ENCODE measurements around the gene TUG1. TPM values are rescaled to one million over a fixed set of nuclear protein-coding genes. Genes with fewer than 3 reads are reported as not detected.

Gene TUG1
- total RNA-seq, 1 experiment from 2014 or later, result 69.8 TPM

DNA sequence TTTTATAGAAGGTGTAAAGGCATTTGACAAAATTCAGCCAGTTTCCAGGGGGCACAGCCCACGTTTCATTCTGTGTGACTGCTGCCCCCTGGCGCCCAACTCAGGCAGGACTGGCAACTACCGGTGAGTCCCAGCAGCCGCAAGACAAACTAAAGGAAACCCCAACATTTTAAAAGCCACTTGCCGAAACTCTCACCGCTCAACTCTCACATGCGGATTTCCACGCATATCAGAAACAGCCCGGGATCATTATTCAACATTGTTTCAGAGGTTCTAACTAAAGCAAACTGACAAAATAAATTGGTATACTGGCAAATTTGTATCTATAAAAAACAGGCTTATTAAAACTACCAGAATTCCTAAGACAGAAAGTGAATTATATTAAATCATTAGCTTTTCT is 48.7 kb upstream of the TUG1 start:
- no peak overlapping the region for H3K4me3 ChIP-seq (ENCODE audit: low read depth in 2 of 2, low read length in 2 of 2)
- no peaks in the 10 kb centered on the region for H3K27me3 ChIP-seq (ENCODE audit: control insufficient read depth, insufficient read depth, low read length)
- intact Hi-C loops (cut with micrococcal nuclease; ENCODE audit: unreplicated experiment), result loop anchor here (1.0 kb wide), 1 partner anchor 157 kb away; no protein-coding TSS in a partner anchor
- no peak overlapping the region for H3K27ac ChIP-seq (ENCODE audit: low read length)
- ATAC-seq, result peak; percentile 66; the same call in 1 of the 2 replicates
- ChIA-PET POLR2A (no interaction called here), CTCF (interaction anchor here (0.6 to 0.8 kb wide), 5 partner anchors 83 to 236 kb away, joined by 4 to 7 read pairs (median 5); no protein-coding TSS in a partner anchor)
- in situ Hi-C loops (cut with HindIII; ENCODE audit: low pct_unique_long_range_greater_than_20kb, low sequenced_read_pairs), result no loop called here
- no peaks in the 10 kb centered on the region for H3K4me1 ChIP-seq (ENCODE audit: control insufficient read depth, insufficient read depth, low read length)
- no peaks in the 10 kb centered on the region for H3K36me3 ChIP-seq (ENCODE audit: control insufficient read depth, insufficient read depth, low read length)
- peak; percentile 12 for DNase-seq (ENCODE audit: low read depth, low spot score)
- TF ChIP-seq, protein P1, sequence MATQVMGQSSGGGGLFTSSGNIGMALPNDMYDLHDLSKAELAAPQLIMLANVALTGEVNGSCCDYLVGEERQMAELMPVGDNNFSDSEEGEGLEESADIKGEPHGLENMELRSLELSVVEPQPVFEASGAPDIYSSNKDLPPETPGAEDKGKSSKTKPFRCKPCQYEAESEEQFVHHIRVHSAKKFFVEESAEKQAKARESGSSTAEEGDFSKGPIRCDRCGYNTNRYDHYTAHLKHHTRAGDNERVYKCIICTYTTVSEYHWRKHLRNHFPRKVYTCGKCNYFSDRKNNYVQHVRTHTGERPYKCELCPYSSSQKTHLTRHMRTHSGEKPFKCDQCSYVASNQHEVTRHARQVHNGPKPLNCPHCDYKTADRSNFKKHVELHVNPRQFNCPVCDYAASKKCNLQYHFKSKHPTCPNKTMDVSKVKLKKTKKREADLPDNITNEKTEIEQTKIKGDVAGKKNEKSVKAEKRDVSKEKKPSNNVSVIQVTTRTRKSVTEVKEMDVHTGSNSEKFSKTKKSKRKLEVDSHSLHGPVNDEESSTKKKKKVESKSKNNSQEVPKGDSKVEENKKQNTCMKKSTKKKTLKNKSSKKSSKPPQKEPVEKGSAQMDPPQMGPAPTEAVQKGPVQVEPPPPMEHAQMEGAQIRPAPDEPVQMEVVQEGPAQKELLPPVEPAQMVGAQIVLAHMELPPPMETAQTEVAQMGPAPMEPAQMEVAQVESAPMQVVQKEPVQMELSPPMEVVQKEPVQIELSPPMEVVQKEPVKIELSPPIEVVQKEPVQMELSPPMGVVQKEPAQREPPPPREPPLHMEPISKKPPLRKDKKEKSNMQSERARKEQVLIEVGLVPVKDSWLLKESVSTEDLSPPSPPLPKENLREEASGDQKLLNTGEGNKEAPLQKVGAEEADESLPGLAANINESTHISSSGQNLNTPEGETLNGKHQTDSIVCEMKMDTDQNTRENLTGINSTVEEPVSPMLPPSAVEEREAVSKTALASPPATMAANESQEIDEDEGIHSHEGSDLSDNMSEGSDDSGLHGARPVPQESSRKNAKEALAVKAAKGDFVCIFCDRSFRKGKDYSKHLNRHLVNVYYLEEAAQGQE (IDR thresholded peaks at IDR 0.05; ENCODE audit: insufficient read depth in 1 of 2, low read depth in 2 of 2, low read length in 1 of 2), result no peak
- TF ChIP-seq POLR2AphosphoS5 (IDR thresholded peaks at IDR 0.05; ENCODE audit: low read depth, low read length) (no peak), TCF7L2 (IDR thresholded peaks at IDR 0.05; ENCODE audit: low read depth, low read length) (no peak), SIN3A (IDR thresholded peaks at IDR 0.05; ENCODE audit: borderline replicate concordance, insufficient read depth, low read depth, low read length) (no peak)
- TF ChIP-seq, protein P2, sequence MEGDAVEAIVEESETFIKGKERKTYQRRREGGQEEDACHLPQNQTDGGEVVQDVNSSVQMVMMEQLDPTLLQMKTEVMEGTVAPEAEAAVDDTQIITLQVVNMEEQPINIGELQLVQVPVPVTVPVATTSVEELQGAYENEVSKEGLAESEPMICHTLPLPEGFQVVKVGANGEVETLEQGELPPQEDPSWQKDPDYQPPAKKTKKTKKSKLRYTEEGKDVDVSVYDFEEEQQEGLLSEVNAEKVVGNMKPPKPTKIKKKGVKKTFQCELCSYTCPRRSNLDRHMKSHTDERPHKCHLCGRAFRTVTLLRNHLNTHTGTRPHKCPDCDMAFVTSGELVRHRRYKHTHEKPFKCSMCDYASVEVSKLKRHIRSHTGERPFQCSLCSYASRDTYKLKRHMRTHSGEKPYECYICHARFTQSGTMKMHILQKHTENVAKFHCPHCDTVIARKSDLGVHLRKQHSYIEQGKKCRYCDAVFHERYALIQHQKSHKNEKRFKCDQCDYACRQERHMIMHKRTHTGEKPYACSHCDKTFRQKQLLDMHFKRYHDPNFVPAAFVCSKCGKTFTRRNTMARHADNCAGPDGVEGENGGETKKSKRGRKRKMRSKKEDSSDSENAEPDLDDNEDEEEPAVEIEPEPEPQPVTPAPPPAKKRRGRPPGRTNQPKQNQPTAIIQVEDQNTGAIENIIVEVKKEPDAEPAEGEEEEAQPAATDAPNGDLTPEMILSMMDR (IDR thresholded peaks at IDR 0.05), result peak; percentile 89
- H3K9me3 ChIP-seq (ENCODE audit: control insufficient read depth, insufficient read depth, low read depth, low read length), result no peaks in the 10 kb centered on the region
- BruUV-seq (replicated peaks), result no TSS peak

DNA sequence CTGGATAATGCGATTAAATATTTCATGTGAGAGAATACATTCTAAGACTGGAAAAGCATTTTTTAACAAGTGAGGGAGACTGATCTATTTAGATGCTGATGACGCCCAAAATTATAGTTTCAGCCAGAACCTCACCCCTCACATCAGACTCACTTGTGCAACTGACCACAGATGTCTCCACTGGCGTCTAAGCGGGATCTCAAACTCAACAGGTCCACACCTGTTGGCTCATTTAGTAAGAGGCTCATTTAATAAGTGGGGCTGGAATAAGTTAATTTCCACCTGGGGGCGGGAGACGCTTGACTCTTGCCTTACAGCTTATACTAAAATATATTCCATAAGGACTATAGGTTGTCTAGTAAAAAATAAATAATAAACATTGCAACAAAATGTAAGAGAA is 48.0 kb upstream of the TUG1 start:
- Histone ChIP-seq H3K9me3 (ENCODE audit: control insufficient read depth, insufficient read depth, low read depth, low read length) (no peaks in the 10 kb centered on the region), H3K36me3 (ENCODE audit: control insufficient read depth, insufficient read depth, low read length) (no peaks in the 10 kb centered on the region), H3K27me3 (ENCODE audit: control insufficient read depth, insufficient read depth, low read length) (no peaks in the 10 kb centered on the region), H3K4me1 (ENCODE audit: control insufficient read depth, insufficient read depth, low read length) (no peaks in the 10 kb centered on the region), H3K4me3 (ENCODE audit: low read depth in 2 of 2, low read length in 2 of 2) (peak overlapping the region; percentile 41 to 72), H3K27ac (ENCODE audit: low read length) (no peak overlapping the region)
- BruUV-seq (replicated peaks), result no TSS peak
- TF ChIP-seq, protein P2 (IDR thresholded peaks at IDR 0.05), result no peak
- TF ChIP-seq TCF7L2 (IDR thresholded peaks at IDR 0.05; ENCODE audit: low read depth, low read length), result no peak
- CTCF ChIA-PET, result interaction anchor here (0.5 to 0.8 kb wide), 2 partner anchors 158 to 159 kb away, joined by 3 to 4 read pairs; no protein-coding TSS in a partner anchor
- no peak for ATAC-seq
- DNase-seq (ENCODE audit: low read depth, low spot score), result no peak
- in situ Hi-C loops (cut with HindIII; ENCODE audit: low pct_unique_long_range_greater_than_20kb, low sequenced_read_pairs) (no loop called here), intact Hi-C loops (cut with micrococcal nuclease; ENCODE audit: unreplicated experiment) (no loop called here)
- POLR2A ChIA-PET, result interaction anchor here (0.6 kb wide), 1 partner anchor 159 kb away, joined by 4 read pairs; no protein-coding TSS in a partner anchor

All from Panc1 (cell line).